Ovary (tissue), 9 donors: ENCODE measurements around the gene THAP9. TPM values are rescaled to one million over a fixed set of nuclear protein-coding genes. Genes with fewer than 3 reads are reported as not detected.
"Not testable (repeated sequence)": the region's sequence is repeated elsewhere in the genome, so short reads cannot be mapped to it uniquely, and the experiment has no call there.

Source experiments
- DNase-seq, 5 donors: peaks; one replicate each; pipeline ENCODE4 v3.0.0-alpha.2; 2019 to 2020
- H3K27ac ChIP-seq, 2 donors: fragments of 200-600 bp; one replicate each; pipeline versions ENCODE4 v1.5.1 to v1.8.0; 2019 to 2022
- H3K27me3 ChIP-seq: fragments of 200-600 bp; one replicate; pipeline ENCODE4 v1.8.0; 2022
- H3K36me3 ChIP-seq: fragments of 200-600 bp; sonication (generic); one replicate; pipeline ENCODE4 v1.5.1; 2019
- H3K4me1 ChIP-seq: one replicate; pipeline ENCODE4 v1.8.1; 2013; ENCODE audit warnings: mild to moderate bottlenecking, moderate library complexity; ENCODE audit not compliant: insufficient read depth
- H3K4me3 ChIP-seq: fragments of 200-600 bp; sonication (generic); one replicate; pipeline ENCODE4 v1.5.1; 2017
- H3K9me3 ChIP-seq, 2 donors: fragments of 200-600 bp in 1 of 2; sonication (generic) in 1 of 2; one replicate each; pipeline versions ENCODE4 v1.5.1 to v1.8.1; 2013 to 2019; ENCODE audit warnings: mild to moderate bottlenecking in 1 of 2, moderate library complexity in 1 of 2
- EP300 ChIP-seq: sonication (generic); formaldehyde crosslinking; IDR thresholded peaks from one replicate; pipeline ENCODE4 v1.6.1; 2017; ENCODE audit warnings: antibody characterized with exemption
- POLR2A ChIP-seq: fragments of 450-650 bp; IDR thresholded peaks from one replicate; pipeline ENCODE4 v1.6.1; 2017; ENCODE audit warnings: antibody characterized with exemption, mild to moderate bottlenecking, moderate library complexity
- WGBS, 3 donors: extraction: QIAGEN DNeasy Blood & Tissue Kit in 1 of 3; methylation state at CpG; one replicate each; pipeline versions ENCODE4 v1.1.5 to v1.1.7; 2013 to 2017; 5-methylcytosine and 5-hydroxymethylcytosine counted together
- intact Hi-C, 4 donors: fragments of 100-400 bp; cut with DNase I; formaldehyde crosslinking; loops; one replicate each; pipeline versions ENCODE4 v1.11.0 to v1.15.1; 2022 to 2023
- polyA plus RNA-seq, 2 donors: library from polyadenylated mRNA; stranded (reverse); fragments of 200-250 nt in 1 of 2; fragments of 350-450 nt in 1 of 2; fragmentation: Illumina TruSeq in 1 of 2; extraction: RNeasy Lipid Tissue Mini Kit (QIAGEN cat#74804) in 1 of 2; gene quantifications; one replicate each; pipeline ENCODE4 v1.2.3, GENCODE V29; 2013 to 2014
- total RNA-seq, 7 donors: library from RNA; depleted of rRNA in 2 of 7; stranded (reverse); fragments of >200 nt in 2 of 7; fragmentation: NEBNext Ultra II Directional in 3 of 7; extraction: Animal tissue kit (Norgen Biotek cat#: 25700) in 3 of 7; gene quantifications; one replicate each; pipeline versions ENCODE4 v1.1.0 to v1.2.4, GENCODE V29; 2016 to 2023
- TF ChIP-seq, protein P1 (sequence below), 3 donors: fragments of 450-650 bp in 2 of 3; fragments of 200-600 bp in 1 of 3; IDR thresholded peaks; one replicate each; pipeline versions ENCODE4 v1.5.1 to v1.8.0; 2016 to 2022; ENCODE audit warnings: antibody characterized with exemption in 3 of 3, mild to moderate bottlenecking in 1 of 3
- donor health status: DM: no; HTN: no; CAD: no; lungs with moderate emphysema.
- donor health status: DM: no; HTN: no; CAD: no.
- donor health status: Bipolar disorder and iron deficiency.
- donor health status: DM: yes; HTN: yes; CAD: no.
- donor health status: DM: no; HTN: no; CAD: no.
- donor health status: DM: yes; HTN: yes; CAD: no.

Gene THAP9
- total and polyA plus RNA-seq, 9 donors, result 2.8 to 9.0 (median 4.9) TPM

DNA sequence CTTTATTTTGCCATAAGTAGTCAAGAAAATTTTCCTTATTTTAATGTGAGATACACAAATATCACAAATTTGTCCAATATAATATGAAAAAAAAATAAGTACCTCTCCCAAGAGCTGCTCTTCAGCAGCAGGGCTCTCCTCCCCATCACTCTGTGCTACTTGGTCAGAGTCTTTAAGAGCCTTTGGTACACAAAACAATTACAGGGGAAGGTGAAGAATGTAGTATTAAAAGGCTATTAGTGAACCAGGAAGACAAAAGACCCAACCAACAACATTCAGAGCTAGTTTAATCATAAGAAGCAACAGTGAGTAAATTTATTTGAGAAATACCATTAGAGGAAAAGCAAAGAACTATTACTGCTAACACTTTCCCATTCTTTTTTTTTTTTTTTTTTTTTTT lies 39.0 kb upstream of the THAP9 start:
- DNase-seq, result no peak
- H3K36me3 ChIP-seq, result no peaks in the 10 kb centered on the region
- no peak overlapping the region for H3K4me3 ChIP-seq
- no peaks in the 10 kb centered on the region for H3K9me3 ChIP-seq
- peaks cover 2% of the 10 kb centered on the region for H3K4me1 ChIP-seq
- TF ChIP-seq, protein P1, sequence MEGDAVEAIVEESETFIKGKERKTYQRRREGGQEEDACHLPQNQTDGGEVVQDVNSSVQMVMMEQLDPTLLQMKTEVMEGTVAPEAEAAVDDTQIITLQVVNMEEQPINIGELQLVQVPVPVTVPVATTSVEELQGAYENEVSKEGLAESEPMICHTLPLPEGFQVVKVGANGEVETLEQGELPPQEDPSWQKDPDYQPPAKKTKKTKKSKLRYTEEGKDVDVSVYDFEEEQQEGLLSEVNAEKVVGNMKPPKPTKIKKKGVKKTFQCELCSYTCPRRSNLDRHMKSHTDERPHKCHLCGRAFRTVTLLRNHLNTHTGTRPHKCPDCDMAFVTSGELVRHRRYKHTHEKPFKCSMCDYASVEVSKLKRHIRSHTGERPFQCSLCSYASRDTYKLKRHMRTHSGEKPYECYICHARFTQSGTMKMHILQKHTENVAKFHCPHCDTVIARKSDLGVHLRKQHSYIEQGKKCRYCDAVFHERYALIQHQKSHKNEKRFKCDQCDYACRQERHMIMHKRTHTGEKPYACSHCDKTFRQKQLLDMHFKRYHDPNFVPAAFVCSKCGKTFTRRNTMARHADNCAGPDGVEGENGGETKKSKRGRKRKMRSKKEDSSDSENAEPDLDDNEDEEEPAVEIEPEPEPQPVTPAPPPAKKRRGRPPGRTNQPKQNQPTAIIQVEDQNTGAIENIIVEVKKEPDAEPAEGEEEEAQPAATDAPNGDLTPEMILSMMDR (IDR thresholded peaks at IDR 0.05), result no peak
- TF ChIP-seq POLR2A (no peak), EP300 (no peak)
- H3K27ac ChIP-seq, result no peak overlapping the region
- no peaks in the 10 kb centered on the region for H3K27me3 ChIP-seq
- intact Hi-C loops, result no loop called here

DNA sequence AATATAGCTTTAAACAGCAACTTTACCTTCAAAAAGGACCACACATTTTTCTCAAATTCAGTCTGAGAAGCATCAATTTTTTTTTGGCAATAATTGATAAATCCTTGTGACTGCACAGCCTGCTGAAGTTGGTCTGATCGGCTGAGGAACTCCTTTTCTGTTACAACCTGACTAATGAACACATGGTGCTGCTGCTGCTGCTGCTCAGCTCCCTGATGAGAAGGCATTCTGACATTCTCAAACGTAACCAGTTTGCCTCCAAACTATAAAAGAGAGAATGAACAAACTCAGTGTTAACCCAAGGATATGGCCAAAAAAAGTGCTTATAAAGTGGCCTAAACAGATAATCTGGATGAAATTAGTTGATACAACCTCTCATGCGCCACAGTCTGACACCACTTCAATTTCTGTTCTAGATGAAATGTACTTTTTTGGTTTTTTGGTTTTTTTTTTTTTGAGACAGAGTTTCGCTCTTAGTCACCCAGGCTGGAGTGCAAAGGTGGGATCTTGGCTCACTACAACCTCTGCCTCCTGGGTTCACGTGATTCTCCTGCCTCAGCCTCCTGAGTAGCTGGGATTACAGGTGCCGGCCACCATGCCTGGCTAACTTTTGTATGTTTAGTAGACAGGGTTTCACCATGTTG lies 36.1 kb upstream of the THAP9 start:
- 84 to 89% (median 86%) methylated on average over 6 of the region's 6 CpGs for WGBS, 3 donors
- peaks cover 2% of the 10 kb centered on the region for H3K4me1 ChIP-seq
- no peaks in the 10 kb centered on the region for H3K27me3 ChIP-seq
- no peak overlapping the region for H3K4me3 ChIP-seq
- no peaks in the 10 kb centered on the region for H3K9me3 ChIP-seq
- intact Hi-C loops, result no loop called here
- TF ChIP-seq, protein P1 (IDR thresholded peaks at IDR 0.05), result no peak
- H3K27ac ChIP-seq, result no peak overlapping the region
- no peak for DNase-seq
- H3K36me3 ChIP-seq, result no peaks in the 10 kb centered on the region

DNA sequence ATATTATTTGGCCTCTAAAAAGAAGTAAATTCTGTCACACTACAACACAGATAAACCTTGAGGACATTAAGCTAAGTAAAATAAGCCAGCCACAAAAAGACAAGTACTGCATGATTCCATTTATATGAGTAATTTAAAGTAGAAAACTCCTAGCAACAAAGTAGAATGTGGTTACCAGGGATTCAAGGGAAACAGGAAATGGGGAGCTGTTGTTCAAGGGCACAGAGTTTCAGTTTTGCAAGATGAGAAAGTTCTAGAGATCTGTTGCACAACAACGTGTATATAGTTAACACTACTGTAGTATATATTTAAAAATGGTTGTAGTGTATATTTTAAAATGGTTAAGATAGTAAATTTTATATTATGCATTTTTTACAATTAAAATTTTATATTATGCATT lies 34.9 kb upstream of the THAP9 start:
- Histone ChIP-seq H3K36me3 (no peaks in the 10 kb centered on the region), H3K27me3 (no peaks in the 10 kb centered on the region), H3K4me1 (peaks cover 2% of the 10 kb centered on the region), H3K4me3 (no peak overlapping the region), H3K9me3 (no peaks in the 10 kb centered on the region), H3K27ac (peak overlapping the region in 1 of 2 donors; percentile 61)
- peak in 1 of 5 donors; percentile 32 for DNase-seq
- intact Hi-C loops, result no loop called here
- WGBS, 3 donors, result 0 to 3% (median 2%) methylated on average over 1 of the region's 1 CpG
- no peak for TF ChIP-seq POLR2A
- TF ChIP-seq, protein P1 (IDR thresholded peaks at IDR 0.05), result no peak
- no peak for TF ChIP-seq EP300

DNA sequence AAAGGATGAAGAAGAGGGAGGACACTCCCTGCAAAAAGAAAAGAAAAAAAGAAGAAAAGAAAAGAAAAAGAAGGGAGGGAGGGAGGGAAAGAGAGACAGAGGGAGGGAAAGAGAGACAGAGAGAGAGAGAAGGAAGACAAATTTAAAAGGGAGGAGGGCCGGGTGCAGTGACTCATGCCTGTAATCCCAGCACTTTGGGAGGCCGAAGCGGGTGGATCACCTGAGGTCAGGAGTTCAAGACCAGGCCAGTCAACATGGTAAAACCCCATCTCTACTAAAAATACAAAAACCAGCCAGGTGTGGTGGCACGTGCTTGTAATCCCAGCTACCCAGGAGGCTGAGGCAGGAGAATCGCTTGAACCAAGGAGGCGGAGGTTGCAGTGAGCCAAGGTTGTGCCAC lies 34.5 kb upstream of the THAP9 start:
- H3K9me3 ChIP-seq, H3K36me3 ChIP-seq, H3K4me1 ChIP-seq, H3K4me3 ChIP-seq, H3K27me3 ChIP-seq, intact Hi-C loops: not testable (repeated sequence)
- DNase-seq, result peak in 1 of 5 donors; percentile 28
- 56 to 65% (median 59%) methylated on average over 6 of the region's 6 CpGs for WGBS, 3 donors
- H3K27ac ChIP-seq, result peak overlapping the region in 1 of 2 donors; percentile 61

DNA sequence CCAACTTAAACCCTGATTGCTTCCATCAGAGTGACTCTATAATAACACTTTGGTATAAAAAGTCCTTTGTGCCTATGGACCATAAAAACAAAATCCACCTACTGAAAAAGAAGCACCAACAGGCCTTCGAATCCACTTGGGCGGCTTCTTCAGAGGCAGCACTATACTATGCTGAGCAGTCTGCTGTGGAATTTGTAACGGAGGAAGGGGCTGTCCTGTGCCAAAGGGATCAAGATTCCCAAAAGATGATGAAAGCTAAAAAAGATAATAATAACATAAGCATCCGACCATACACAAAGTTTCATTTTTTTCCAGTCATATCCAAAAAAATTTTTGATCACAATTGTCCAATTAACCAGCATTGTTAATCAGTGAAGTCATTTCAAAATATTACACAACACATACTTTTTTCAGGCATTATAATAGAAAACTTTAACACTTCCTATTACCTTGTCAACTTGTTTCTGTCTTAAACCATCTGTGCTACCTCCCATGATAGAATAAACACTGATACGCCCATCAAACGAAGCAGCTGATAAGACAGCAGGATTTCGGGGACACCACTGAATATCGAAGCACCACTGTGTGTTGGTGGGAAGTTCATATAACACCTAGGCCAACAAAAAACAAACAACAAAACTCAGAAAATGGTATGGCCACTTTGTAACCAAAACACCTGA lies 33.7 kb upstream of the THAP9 start:
- TF ChIP-seq EP300, result no peak
- TF ChIP-seq, protein P1 (IDR thresholded peaks at IDR 0.05), result no peak
- WGBS, 3 donors, result 61 to 70% (median 64%) methylated on average over 8 of the region's 8 CpGs
- DNase-seq, result no peak
- no peaks in the 10 kb centered on the region for H3K9me3 ChIP-seq
- peak overlapping the region in 1 of 2 donors; percentile 61 for H3K27ac ChIP-seq
- no peaks in the 10 kb centered on the region for H3K27me3 ChIP-seq
- peaks cover 2% of the 10 kb centered on the region for H3K4me1 ChIP-seq
- H3K36me3 ChIP-seq, result no peaks in the 10 kb centered on the region
- intact Hi-C loops, result no loop called here
- H3K4me3 ChIP-seq, result no peak overlapping the region
